Sigmoid colon (tissue), 4 donors: ENCODE data around the gene GFPT1.

ENCODE experiments used
- EP300 ChIP-seq, 4 donors: sonication (generic); formaldehyde crosslinking; IDR thresholded peaks; one replicate each; pipeline ENCODE4 v1.6.1; 2017; ENCODE audit warnings: antibody characterized with exemption in 4 of 4
- POLR2A ChIP-seq, 2 donors: fragments of 450-650 bp; IDR thresholded peaks; one replicate each; pipeline ENCODE4 v1.6.1; 2016; ENCODE audit warnings: antibody characterized with exemption in 2 of 2, mild to moderate bottlenecking in 2 of 2, moderate library complexity in 2 of 2
- TF ChIP-seq, protein P1 (sequence below), 4 experiments: fragments of 450-650 bp in 3 of 4; fragments of 200-600 bp in 1 of 4; IDR thresholded peaks; one replicate each; pipeline ENCODE4 v1.5.1; 2016 to 2019; ENCODE audit warnings: antibody characterized with exemption in 4 of 4, mild to moderate bottlenecking in 3 of 4, moderate library complexity in 2 of 4

DNA sequence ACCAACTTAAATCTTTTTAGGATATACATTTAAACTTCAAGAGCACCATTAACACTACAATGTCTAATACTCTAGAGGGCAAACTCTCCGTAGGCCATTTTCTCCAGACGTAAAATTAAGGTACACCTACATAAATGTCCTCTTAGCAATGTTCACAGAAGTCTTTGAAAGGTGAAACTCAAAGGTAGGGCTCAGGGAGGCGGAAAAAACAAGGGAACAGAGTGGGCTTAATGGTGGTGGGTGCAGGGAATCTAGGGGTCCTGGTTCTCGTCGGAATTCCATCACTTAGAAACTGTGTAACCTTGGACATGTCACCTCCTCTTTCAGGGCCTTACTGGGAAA lies 49.5 kb upstream of the GFPT1 start:
- TF ChIP-seq, protein P1, sequence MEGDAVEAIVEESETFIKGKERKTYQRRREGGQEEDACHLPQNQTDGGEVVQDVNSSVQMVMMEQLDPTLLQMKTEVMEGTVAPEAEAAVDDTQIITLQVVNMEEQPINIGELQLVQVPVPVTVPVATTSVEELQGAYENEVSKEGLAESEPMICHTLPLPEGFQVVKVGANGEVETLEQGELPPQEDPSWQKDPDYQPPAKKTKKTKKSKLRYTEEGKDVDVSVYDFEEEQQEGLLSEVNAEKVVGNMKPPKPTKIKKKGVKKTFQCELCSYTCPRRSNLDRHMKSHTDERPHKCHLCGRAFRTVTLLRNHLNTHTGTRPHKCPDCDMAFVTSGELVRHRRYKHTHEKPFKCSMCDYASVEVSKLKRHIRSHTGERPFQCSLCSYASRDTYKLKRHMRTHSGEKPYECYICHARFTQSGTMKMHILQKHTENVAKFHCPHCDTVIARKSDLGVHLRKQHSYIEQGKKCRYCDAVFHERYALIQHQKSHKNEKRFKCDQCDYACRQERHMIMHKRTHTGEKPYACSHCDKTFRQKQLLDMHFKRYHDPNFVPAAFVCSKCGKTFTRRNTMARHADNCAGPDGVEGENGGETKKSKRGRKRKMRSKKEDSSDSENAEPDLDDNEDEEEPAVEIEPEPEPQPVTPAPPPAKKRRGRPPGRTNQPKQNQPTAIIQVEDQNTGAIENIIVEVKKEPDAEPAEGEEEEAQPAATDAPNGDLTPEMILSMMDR (IDR thresholded peaks at IDR 0.05): peak in 1 of 4 experiments; percentile 24
- no peak for TF ChIP-seq POLR2A (IDR thresholded peaks at IDR 0.05)
- no peak for TF ChIP-seq EP300 (IDR thresholded peaks at IDR 0.05)
